ENCODE data around the gene ATP8B1. TPM values are rescaled to one million over a fixed set of nuclear protein-coding genes. Genes with fewer than 3 reads are reported as not detected.

ATP8B1 gene
- total and polyA plus RNA-seq, 2 of the 8 experiments (the other 6 are each of a cell fraction or from before 2014, with no cell fraction given): 1.1 to 4.6 TPM

DNA sequence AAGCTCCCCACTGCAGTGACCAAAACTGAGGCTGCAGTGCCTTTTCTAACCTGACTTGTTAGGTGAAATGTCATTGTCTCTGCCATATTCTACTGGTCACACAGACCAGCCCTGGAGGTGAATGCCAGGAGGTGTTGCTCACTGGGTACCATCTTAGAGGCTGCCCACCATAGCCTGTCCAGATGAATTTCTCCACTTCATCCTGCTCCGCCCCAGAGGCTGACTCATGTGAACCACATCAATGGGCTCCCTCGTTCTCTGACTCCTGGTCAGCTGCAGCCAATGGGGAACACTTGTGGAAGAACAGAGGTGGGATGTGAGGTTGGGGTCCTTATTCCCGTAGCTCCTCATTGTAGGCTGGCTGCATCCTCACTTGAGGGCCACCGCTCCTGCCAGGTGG is 178.1 kb downstream of the ATP8B1 start:
- Histone ChIP-seq H3K9ac (replicated peaks in 1 of 4; ENCODE audit: extremely low read depth in 1 of 4, low read depth in 3 of 4, low read length in 3 of 4) (no peak overlapping the region), H3K18ac (ENCODE audit: extremely low read depth, low read length) (no peak overlapping the region), H3K79me2 (ENCODE audit: control insufficient read depth in 1 of 2, insufficient read depth in 2 of 2, low read length in 2 of 2) (peaks cover 0 to 13% of the 10 kb centered on the region in 2 experiments; a peak in 3 of 4 replicates), H3K56ac (replicated peaks; ENCODE audit: insufficient read length, low read depth, low read length) (no peak overlapping the region), H4K20me1 (replicated peaks in 1 of 2; ENCODE audit: control insufficient read depth in 1 of 2, insufficient read depth in 2 of 2, low read length in 2 of 2) (no peaks in the 10 kb centered on the region), H3K4ac (replicated peaks; ENCODE audit: insufficient read length, low read depth, low read length) (no peak overlapping the region), H3K36me3 (ENCODE audit: control insufficient read depth in 2 of 4, insufficient read depth in 4 of 4, low read length in 3 of 4) (peaks cover 0 to 7% (median 0%) of the 10 kb centered on the region in 4 experiments; a peak in 2 of 8 replicates), H3K23ac (ENCODE audit: insufficient read length) (no peak overlapping the region), H2AK5ac (ENCODE audit: low read depth, low read length) (no peak overlapping the region), H3K14ac (ENCODE audit: insufficient read length) (no peak overlapping the region), H3K27me3 (replicated peaks in 1 of 4; ENCODE audit: control insufficient read depth in 3 of 4, extremely low read depth in 1 of 4, insufficient read depth in 3 of 4, low read length in 3 of 4) (no peaks in the 10 kb centered on the region), H3K27ac (ENCODE audit: low read depth, low read length) (no peak overlapping the region), H2BK5ac (ENCODE audit: low read depth, low read length) (no peak overlapping the region), H3K9me3 (ENCODE audit: insufficient read depth in 2 of 2, low read depth in 1 of 2, low read length in 1 of 2) (no peaks in the 10 kb centered on the region), H2BK120ac (replicated peaks; ENCODE audit: low read depth, low read length) (no peak overlapping the region), H3K79me1 (ENCODE audit: low read depth, low read length) (0 out of 2 replicates have a peak, but pooled peaks cover 3% of the 10 kb centered on the region), H3K4me3 (ENCODE audit: extremely low read depth in 1 of 4, insufficient read depth in 2 of 4, low read depth in 3 of 4, low read length in 4 of 4) (no peak overlapping the region), H3K4me1 (replicated peaks in 1 of 4; ENCODE audit: control insufficient read depth in 3 of 4, insufficient read depth in 4 of 4, low read length in 3 of 4) (peaks cover 0 to 6% (median 2%) of the 10 kb centered on the region in 4 experiments; a peak in 3 of 7 replicates), H2AFZ (ENCODE audit: low read length) (no peak overlapping the region), H4K8ac (ENCODE audit: extremely low read depth, insufficient read depth, low read length) (no peak overlapping the region), H3K4me2 (ENCODE audit: insufficient read depth in 1 of 2, low read depth in 2 of 2, low read length in 2 of 2) (no peak overlapping the region), H2BK20ac (ENCODE audit: low read length) (no peak overlapping the region), H3K23me2 (ENCODE audit: low read depth, low read length) (peaks cover 3% of the 10 kb centered on the region; the same call in 1 of the 2 replicates), H4K91ac (replicated peaks; ENCODE audit: insufficient read length, low read length) (no peak overlapping the region), H4K5ac (ENCODE audit: insufficient read length, low read depth, low read length) (no peak overlapping the region), H2BK12ac (ENCODE audit: low read depth, low read length) (no peak overlapping the region), H2BK15ac (ENCODE audit: low read length) (no peak overlapping the region)
- no peak for TF ChIP-seq TCF12 (IDR thresholded peaks at IDR 0.05; ENCODE audit: low read depth, low read length)
- TF ChIP-seq SIRT6 (IDR thresholded peaks at IDR 0.05; ENCODE audit: low read length): no peak
- FAIRE-seq (no peak), DNase-seq (ENCODE audit: low read depth in 1 of 2, low spot score in 2 of 2) (no peak)
- ChIA-PET POLR2A (ENCODE audit: partially characterized antibody) (no interaction called here), CTCF (ENCODE audit: partially characterized antibody) (interaction anchor here (1.3 to 1.4 kb wide), 2 partner anchors 257 to 286 kb away, joined by 3 to 5 read pairs; no protein-coding TSS in a partner anchor)
- WGBS, 2 experiments (ENCODE audit: extremely low coverage in 1 of 2, insufficient coverage in 1 of 2, insufficient read length in 1 of 2, insufficient replicate concordance in 2 of 2, low coverage in 1 of 2, low lambda C conversion rate in 2 of 2, missing lambda C conversion rate in 1 of 2): 94% methylated on average over 4 of the region's 4 CpGs; no CpG with 5 or more reads in 1 of the 2 experiments

All from H1 (cell line).